Brain microvascular endothelial cell (primary cell): ENCODE measurements around the gene ZNF541.

Experiments used
- DNase-seq: peaks from one replicate; pipeline ENCODE4 v3.0.0-alpha.2; 2020
- H3K27ac ChIP-seq: fragments of 250-450 bp; sonication (Bioruptor Pico); 2 replicates; pipeline ENCODE4 v1.5.1; 2020; ENCODE audit warnings: mild to moderate bottlenecking, moderate library complexity
- H3K27me3 ChIP-seq: fragments of 250-450 bp; sonication (Bioruptor Pico); replicated peaks from 2 replicates; pipeline ENCODE4 v1.5.1; 2020; ENCODE audit warnings: mild to moderate bottlenecking
- H3K36me3 ChIP-seq: fragments of 250-450 bp; sonication (Bioruptor Pico); replicated peaks from 2 replicates; pipeline ENCODE4 v1.5.1; 2020; ENCODE audit warnings: mild to moderate bottlenecking
- H3K4me3 ChIP-seq: 2 replicates; pipeline ENCODE4 v1.5.1; 2011; ENCODE audit warnings: low read depth, mild to moderate bottlenecking, control low read depth, low read length, moderate library complexity
- CTCF ChIP-seq: IDR thresholded peaks from 2 replicates; pipeline ENCODE4 v1.5.1; 2011; ENCODE audit warnings: low read depth, mild to moderate bottlenecking, moderate library complexity, low read length, control low read depth, inconsistent platforms; ENCODE audit errors: missing control alignments
- in situ Hi-C: cut with HindIII; loops from 2 replicates; pipeline ENCODE4 v1.10.0; 2017; ENCODE audit warnings: low sequenced_read_pairs, low pct_ligation_motif_present

The ZNF541 gene

GRCh38 chr19:47614559-47614958 is 41.6 kb upstream of the ZNF541 start:
- peaks cover 9% of the 10 kb centered on the region for H3K36me3 ChIP-seq
- no peak for TF ChIP-seq CTCF
- in situ Hi-C loops = no loop called here
- H3K27ac ChIP-seq = no peak overlapping the region
- H3K4me3 ChIP-seq = no peak overlapping the region
- H3K27me3 ChIP-seq = no peaks in the 10 kb centered on the region
- no peak for DNase-seq

- no peak overlapping the region for H3K4me3 ChIP-seq
- H3K36me3 ChIP-seq = peaks cover 9% of the 10 kb centered on the region
- DNase-seq = no peak
- no peak overlapping the region for H3K27ac ChIP-seq
- no peaks in the 10 kb centered on the region for H3K27me3 ChIP-seq
- no peak for TF ChIP-seq CTCF
- in situ Hi-C loops = no loop called here
Observed at GRCh38 chr19:47614021-47614295, 41.0 kb upstream of the ZNF541 start.

GRCh38 chr19:47613165-47614020 is 40.4 kb upstream of the ZNF541 start:
- peak; percentile 49 for DNase-seq
- H3K4me3 ChIP-seq = no peak overlapping the region
- peaks cover 9% of the 10 kb centered on the region for H3K36me3 ChIP-seq
- peak overlapping the region; percentile 43 for H3K27ac ChIP-seq
- no peak for TF ChIP-seq CTCF
- in situ Hi-C loops = no loop called here
- H3K27me3 ChIP-seq = no peaks in the 10 kb centered on the region

GRCh38 chr19:47610902-47611301 is 38.0 kb upstream of the ZNF541 start:
- no peaks in the 10 kb centered on the region for H3K27me3 ChIP-seq
- H3K27ac ChIP-seq = peak overlapping the region; percentile 86
- in situ Hi-C loops = no loop called here
- peaks cover 9% of the 10 kb centered on the region for H3K36me3 ChIP-seq
- peak overlapping the region; percentile 75 for H3K4me3 ChIP-seq
- DNase-seq = no peak
- no peak for TF ChIP-seq CTCF

GRCh38 chr19:47609906-47610894 is 37.3 kb upstream of the ZNF541 start:
- Histone ChIP-seq H3K4me3 (peak overlapping the region; percentile 75), H3K27ac (peak overlapping the region; percentile 86), H3K27me3 (no peaks in the 10 kb centered on the region), H3K36me3 (peaks cover 5% of the 10 kb centered on the region)
- no peak for DNase-seq
- in situ Hi-C loops = no loop called here
- TF ChIP-seq CTCF = no peak
